Upper lobe of left lung (tissue), 4 donors: ENCODE data around the gene SLC35B2.

ENCODE experiments used
- CTCF ChIP-seq, 6 experiments: fragments of 450-650 bp in 4 of 6; fragments of 200-600 bp in 2 of 6; sonication (generic) in 2 of 6; IDR thresholded peaks; one replicate each; pipeline ENCODE4 v1.5.1; 2016 to 2019; ENCODE audit warnings: antibody characterized with exemption in 6 of 6
- EP300 ChIP-seq, 4 donors: sonication (generic); formaldehyde crosslinking; IDR thresholded peaks; one replicate each; pipeline ENCODE4 v1.5.1; 2017; ENCODE audit warnings: antibody characterized with exemption in 4 of 4, control low read depth in 2 of 4
- POLR2A ChIP-seq, 4 donors: fragments of 450-650 bp; IDR thresholded peaks; one replicate each; pipeline ENCODE4 v1.5.1; 2016 to 2017; ENCODE audit warnings: antibody characterized with exemption in 4 of 4, mild to moderate bottlenecking in 2 of 4
- POLR2AphosphoS5 ChIP-seq, 2 donors: sonication (generic); formaldehyde crosslinking; IDR thresholded peaks; one replicate each; pipeline ENCODE4 v1.5.1; 2017; ENCODE audit warnings: antibody characterized with exemption in 2 of 2

- TF ChIP-seq CTCF (IDR thresholded peaks at IDR 0.05): no peak
- no peak for TF ChIP-seq EP300 (IDR thresholded peaks at IDR 0.05)
- no peak for TF ChIP-seq POLR2A (IDR thresholded peaks at IDR 0.05)
- no peak for TF ChIP-seq POLR2AphosphoS5 (IDR thresholded peaks at IDR 0.05)
These were observed 5.4 kb upstream of the SLC35B2 start for GRCh38 chr6:44262467-44263353.
